Measurements from ENCODE around the gene GRM8.

The GRM8 gene

DNA sequence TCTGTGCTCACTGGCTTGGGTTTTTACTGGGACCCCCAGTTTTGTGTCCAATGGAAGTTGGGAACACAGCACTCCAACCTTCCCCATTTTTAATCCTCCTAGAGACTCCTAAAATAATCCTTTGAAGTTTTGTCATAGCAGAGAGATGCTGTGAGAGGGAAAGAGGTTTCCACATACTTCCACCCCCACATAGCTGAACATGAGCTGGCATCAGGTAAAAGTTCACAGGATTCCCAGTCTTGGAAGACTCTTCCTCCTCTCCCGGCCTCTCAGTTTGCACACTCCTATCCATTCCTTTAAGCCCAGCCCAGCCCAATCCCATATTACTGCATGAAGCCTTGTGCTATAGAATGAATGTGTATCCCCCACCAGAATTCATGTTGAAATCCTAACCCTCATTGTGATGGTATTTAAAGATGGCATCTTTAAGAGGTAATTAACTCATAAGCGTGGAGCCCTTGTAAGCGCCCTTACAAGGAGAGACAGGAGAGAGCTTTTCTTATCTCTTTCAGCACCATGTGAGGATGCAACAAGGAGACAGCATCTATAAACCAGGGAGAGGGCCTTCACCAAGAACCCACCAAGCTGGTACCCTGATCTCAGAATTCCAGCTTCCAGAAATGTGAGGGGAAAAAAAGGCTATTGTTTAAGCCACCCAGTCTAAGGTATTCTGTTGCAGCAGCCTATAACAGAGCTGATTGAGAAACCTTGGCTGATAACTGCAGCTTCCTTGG, 22.4 kb downstream of the GRM8 start (continued):
- TF ChIP-seq, protein P1, sequence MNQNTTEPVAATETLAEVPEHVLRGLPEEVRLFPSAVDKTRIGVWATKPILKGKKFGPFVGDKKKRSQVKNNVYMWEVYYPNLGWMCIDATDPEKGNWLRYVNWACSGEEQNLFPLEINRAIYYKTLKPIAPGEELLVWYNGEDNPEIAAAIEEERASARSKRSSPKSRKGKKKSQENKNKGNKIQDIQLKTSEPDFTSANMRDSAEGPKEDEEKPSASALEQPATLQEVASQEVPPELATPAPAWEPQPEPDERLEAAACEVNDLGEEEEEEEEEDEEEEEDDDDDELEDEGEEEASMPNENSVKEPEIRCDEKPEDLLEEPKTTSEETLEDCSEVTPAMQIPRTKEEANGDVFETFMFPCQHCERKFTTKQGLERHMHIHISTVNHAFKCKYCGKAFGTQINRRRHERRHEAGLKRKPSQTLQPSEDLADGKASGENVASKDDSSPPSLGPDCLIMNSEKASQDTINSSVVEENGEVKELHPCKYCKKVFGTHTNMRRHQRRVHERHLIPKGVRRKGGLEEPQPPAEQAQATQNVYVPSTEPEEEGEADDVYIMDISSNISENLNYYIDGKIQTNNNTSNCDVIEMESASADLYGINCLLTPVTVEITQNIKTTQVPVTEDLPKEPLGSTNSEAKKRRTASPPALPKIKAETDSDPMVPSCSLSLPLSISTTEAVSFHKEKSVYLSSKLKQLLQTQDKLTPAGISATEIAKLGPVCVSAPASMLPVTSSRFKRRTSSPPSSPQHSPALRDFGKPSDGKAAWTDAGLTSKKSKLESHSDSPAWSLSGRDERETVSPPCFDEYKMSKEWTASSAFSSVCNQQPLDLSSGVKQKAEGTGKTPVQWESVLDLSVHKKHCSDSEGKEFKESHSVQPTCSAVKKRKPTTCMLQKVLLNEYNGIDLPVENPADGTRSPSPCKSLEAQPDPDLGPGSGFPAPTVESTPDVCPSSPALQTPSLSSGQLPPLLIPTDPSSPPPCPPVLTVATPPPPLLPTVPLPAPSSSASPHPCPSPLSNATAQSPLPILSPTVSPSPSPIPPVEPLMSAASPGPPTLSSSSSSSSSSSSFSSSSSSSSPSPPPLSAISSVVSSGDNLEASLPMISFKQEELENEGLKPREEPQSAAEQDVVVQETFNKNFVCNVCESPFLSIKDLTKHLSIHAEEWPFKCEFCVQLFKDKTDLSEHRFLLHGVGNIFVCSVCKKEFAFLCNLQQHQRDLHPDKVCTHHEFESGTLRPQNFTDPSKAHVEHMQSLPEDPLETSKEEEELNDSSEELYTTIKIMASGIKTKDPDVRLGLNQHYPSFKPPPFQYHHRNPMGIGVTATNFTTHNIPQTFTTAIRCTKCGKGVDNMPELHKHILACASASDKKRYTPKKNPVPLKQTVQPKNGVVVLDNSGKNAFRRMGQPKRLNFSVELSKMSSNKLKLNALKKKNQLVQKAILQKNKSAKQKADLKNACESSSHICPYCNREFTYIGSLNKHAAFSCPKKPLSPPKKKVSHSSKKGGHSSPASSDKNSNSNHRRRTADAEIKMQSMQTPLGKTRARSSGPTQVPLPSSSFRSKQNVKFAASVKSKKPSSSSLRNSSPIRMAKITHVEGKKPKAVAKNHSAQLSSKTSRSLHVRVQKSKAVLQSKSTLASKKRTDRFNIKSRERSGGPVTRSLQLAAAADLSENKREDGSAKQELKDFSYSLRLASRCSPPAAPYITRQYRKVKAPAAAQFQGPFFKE (tag by site-specific recombination; IDR thresholded peaks at IDR 0.05; ENCODE audit: borderline replicate concordance) = no peak
- TF ChIP-seq, protein P2, sequence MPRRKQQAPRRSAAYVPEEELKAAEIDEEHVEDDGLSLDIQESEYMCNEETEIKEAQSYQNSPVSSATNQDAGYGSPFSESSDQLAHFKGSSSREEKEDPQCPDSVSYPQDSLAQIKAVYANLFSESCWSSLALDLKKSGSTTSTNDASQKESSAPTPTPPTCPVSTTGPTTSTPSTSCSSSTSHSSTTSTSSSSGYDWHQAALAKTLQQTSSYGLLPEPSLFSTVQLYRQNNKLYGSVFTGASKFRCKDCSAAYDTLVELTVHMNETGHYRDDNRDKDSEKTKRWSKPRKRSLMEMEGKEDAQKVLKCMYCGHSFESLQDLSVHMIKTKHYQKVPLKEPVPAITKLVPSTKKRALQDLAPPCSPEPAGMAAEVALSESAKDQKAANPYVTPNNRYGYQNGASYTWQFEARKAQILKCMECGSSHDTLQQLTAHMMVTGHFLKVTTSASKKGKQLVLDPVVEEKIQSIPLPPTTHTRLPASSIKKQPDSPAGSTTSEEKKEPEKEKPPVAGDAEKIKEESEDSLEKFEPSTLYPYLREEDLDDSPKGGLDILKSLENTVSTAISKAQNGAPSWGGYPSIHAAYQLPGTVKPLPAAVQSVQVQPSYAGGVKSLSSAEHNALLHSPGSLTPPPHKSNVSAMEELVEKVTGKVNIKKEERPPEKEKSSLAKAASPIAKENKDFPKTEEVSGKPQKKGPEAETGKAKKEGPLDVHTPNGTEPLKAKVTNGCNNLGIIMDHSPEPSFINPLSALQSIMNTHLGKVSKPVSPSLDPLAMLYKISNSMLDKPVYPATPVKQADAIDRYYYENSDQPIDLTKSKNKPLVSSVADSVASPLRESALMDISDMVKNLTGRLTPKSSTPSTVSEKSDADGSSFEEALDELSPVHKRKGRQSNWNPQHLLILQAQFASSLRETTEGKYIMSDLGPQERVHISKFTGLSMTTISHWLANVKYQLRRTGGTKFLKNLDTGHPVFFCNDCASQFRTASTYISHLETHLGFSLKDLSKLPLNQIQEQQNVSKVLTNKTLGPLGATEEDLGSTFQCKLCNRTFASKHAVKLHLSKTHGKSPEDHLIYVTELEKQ (tag by site-specific recombination; IDR thresholded peaks at IDR 0.05; ENCODE audit: borderline replicate concordance) = no peak
- TF ChIP-seq SP7 (tag by site-specific recombination; IDR thresholded peaks at IDR 0.05) (no peak), KLF10 (tag by site-specific recombination; IDR thresholded peaks at IDR 0.05) (no peak), ZNF404 (tag by site-specific recombination; IDR thresholded peaks at IDR 0.05) (no peak), ZNF792 (tag by site-specific recombination; IDR thresholded peaks at IDR 0.05) (no peak), ZNF560 (tag by site-specific recombination; IDR thresholded peaks at IDR 0.05; ENCODE audit: borderline replicate concordance) (no peak), ZNF426 (tag by site-specific recombination; IDR thresholded peaks at IDR 0.05) (no peak)
- TF ChIP-seq, protein P3, sequence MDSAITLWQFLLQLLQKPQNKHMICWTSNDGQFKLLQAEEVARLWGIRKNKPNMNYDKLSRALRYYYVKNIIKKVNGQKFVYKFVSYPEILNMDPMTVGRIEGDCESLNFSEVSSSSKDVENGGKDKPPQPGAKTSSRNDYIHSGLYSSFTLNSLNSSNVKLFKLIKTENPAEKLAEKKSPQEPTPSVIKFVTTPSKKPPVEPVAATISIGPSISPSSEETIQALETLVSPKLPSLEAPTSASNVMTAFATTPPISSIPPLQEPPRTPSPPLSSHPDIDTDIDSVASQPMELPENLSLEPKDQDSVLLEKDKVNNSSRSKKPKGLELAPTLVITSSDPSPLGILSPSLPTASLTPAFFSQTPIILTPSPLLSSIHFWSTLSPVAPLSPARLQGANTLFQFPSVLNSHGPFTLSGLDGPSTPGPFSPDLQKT (IDR thresholded peaks at IDR 0.05; ENCODE audit: borderline replicate concordance, low read depth, low read length) = no peak

DNA sequence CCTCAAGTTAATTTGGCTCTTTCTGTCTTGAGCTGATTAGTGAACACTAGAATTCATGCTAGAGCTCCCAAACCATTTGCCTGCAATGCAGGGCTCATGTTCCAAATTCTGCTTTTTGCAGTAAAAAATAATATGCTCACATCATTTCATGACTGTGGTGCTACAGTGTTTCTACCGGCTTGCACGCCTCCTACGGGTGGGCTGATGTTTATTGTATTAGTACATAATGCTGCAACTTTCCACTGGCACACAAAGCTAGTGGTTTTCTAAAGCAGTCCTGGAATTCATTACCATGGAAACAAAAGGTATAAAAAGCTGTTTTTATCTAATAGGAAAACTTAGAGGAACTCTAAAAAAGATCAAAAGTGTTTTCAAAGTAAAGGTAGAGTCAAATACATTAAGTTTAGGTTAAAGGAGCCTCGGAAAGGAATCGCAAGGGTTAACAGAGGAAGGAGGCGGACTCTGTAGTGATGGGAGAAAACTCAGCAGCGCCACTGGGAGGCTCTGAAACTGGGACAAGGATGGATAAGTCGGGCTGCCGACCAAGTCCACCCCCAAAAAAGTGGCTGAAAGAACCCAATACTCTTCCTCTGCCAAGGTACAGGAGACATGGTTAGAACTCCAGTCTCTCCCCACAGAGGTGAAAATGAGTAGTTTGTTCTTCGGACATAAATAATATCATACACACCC, 25.9 kb downstream of the GRM8 start:
- no peak overlapping the region for H3K4me3 ChIP-seq (ENCODE audit: low read depth, low read length)
- POLR2A ChIA-PET = no interaction called here
- no peaks in the 10 kb centered on the region; the same call in 1 of the 2 replicates for H3K4me1 ChIP-seq (ENCODE audit: control insufficient read depth, insufficient read depth, low read length)
- H3K36me3 ChIP-seq (ENCODE audit: control insufficient read depth in 2 of 2, insufficient read depth in 1 of 2, low read length in 2 of 2) = no peaks in the 10 kb centered on the region
- H3K27ac ChIP-seq (ENCODE audit: extremely low read depth, low read depth, low read length) = no peak overlapping the region
- no peaks in the 10 kb centered on the region for H3K9me3 ChIP-seq (ENCODE audit: control insufficient read depth, insufficient read depth, low read depth, low read length)
- CTCF ChIA-PET = interaction anchor here (0.7 to 0.9 kb wide), 2 partner anchors 13 to 390 kb away, joined by 3 to 4 read pairs; no protein-coding TSS in a partner anchor
- no peak for TF ChIP-seq ZNF555 (tag by site-specific recombination; conservative IDR thresholded peaks at IDR 0.05)
- TF ChIP-seq TRIM28 (IDR thresholded peaks at IDR 0.05; ENCODE audit: borderline replicate concordance, low read length) = no peak
- TF ChIP-seq, protein P4, sequence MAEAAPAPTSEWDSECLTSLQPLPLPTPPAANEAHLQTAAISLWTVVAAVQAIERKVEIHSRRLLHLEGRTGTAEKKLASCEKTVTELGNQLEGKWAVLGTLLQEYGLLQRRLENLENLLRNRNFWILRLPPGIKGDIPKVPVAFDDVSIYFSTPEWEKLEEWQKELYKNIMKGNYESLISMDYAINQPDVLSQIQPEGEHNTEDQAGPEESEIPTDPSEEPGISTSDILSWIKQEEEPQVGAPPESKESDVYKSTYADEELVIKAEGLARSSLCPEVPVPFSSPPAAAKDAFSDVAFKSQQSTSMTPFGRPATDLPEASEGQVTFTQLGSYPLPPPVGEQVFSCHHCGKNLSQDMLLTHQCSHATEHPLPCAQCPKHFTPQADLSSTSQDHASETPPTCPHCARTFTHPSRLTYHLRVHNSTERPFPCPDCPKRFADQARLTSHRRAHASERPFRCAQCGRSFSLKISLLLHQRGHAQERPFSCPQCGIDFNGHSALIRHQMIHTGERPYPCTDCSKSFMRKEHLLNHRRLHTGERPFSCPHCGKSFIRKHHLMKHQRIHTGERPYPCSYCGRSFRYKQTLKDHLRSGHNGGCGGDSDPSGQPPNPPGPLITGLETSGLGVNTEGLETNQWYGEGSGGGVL (tag by site-specific recombination; IDR thresholded peaks at IDR 0.05) = no peak
- TF ChIP-seq KLF8 (tag by site-specific recombination; IDR thresholded peaks at IDR 0.05) = no peak
- TF ChIP-seq ZNF157 (tag by site-specific recombination; IDR thresholded peaks at IDR 0.05) = no peak
- no peak for TF ChIP-seq ZNF302 (tag by site-specific recombination; IDR thresholded peaks at IDR 0.05; ENCODE audit: low read depth)
- no peak for TF ChIP-seq YY1 (tag by site-specific recombination; IDR thresholded peaks at IDR 0.05)
- TF ChIP-seq GLIS2 (tag by site-specific recombination; IDR thresholded peaks at IDR 0.05) = no peak
- TF ChIP-seq EGR2 (tag by site-specific recombination; IDR thresholded peaks at IDR 0.05; ENCODE audit: low read depth) = no peak
- no peak for TF ChIP-seq ZNF776 (tag by site-specific recombination; IDR thresholded peaks at IDR 0.05; ENCODE audit: borderline replicate concordance)
- TF ChIP-seq ZNF664 (tag by site-specific recombination; IDR thresholded peaks at IDR 0.05) = no peak
- no peak for TF ChIP-seq ZNF23 (tag by site-specific recombination; IDR thresholded peaks at IDR 0.05; ENCODE audit: borderline replicate concordance)
- TF ChIP-seq ZNF529 (tag by site-specific recombination; IDR thresholded peaks at IDR 0.05; ENCODE audit: insufficient replicate concordance) = no peak
- no peak for TF ChIP-seq GFI1B (tag by site-specific recombination; IDR thresholded peaks at IDR 0.05)
- TF ChIP-seq ZNF792 (tag by site-specific recombination; IDR thresholded peaks at IDR 0.05) = no peak
